NCI-H774 (cell line): ENCODE measurements around the gene SYT7.

Experiments
- DNase-seq: peaks from one replicate; lab custom pipeline; 2025; lab: John Stamatoyannopoulos, UW

The SYT7 gene

DNA sequence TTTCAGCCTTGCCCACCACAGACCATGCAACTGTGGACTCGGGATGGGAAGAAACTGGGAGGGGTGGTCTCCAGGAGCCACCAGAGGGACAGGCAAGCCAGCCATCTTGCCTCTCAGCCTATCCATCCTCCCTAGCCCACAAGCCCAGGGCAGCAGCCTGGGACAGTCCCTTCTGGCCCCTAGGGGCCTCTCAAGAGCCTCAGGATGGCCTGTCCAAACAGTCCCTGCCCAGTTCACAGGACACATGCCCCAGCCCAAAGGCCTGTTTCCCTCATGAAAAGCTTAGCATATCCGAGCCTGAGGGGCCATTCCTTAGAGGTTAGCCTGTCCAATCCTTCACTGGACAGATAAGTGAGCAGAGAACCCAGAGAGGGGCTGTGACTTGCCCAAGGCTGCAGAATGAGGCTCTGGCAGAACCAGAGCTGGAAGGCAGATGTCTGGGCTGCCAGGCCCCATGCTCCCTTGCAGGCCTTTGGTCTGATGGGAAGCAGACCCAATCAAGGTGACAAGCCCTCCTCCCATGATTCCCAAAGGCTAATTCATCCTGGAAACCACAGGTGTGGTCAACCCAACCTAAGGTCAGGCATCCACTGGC is 44.1 kb downstream of the SYT7 start:
- no peak for DNase-seq

DNA sequence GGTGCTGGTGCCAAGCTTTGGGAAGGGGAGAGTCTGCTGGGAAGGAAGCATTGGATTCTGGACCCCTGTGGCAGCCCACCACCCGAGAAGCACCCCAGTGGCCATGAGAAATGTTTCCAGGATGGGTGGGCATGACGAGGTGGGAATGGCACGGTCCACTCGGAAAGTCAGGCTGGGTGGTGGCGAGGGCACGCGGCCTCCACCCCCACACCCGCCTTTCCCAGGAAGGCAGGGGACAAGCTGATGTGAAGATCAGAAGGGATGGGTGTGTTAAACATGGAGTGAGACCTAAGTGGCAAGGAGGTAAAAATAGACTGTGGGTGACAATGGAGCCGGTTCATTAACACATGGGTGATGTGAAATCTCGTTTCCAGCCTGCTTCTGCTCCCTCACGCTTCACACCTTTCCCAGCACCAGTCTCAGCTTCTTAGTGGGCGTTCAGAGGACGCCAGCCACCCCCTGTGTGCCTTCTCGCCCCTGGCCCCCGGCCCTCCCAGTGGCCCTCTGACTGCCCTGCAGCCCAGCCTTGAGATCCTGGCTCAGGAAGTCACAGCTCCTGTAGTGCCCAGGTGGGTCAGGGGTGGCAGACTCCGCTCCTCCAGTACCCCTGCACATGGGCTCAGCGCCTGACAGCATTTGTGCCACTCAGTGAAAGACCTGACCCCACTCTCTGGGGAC is 44.7 kb downstream of the SYT7 start:
- no peak for DNase-seq

DNA sequence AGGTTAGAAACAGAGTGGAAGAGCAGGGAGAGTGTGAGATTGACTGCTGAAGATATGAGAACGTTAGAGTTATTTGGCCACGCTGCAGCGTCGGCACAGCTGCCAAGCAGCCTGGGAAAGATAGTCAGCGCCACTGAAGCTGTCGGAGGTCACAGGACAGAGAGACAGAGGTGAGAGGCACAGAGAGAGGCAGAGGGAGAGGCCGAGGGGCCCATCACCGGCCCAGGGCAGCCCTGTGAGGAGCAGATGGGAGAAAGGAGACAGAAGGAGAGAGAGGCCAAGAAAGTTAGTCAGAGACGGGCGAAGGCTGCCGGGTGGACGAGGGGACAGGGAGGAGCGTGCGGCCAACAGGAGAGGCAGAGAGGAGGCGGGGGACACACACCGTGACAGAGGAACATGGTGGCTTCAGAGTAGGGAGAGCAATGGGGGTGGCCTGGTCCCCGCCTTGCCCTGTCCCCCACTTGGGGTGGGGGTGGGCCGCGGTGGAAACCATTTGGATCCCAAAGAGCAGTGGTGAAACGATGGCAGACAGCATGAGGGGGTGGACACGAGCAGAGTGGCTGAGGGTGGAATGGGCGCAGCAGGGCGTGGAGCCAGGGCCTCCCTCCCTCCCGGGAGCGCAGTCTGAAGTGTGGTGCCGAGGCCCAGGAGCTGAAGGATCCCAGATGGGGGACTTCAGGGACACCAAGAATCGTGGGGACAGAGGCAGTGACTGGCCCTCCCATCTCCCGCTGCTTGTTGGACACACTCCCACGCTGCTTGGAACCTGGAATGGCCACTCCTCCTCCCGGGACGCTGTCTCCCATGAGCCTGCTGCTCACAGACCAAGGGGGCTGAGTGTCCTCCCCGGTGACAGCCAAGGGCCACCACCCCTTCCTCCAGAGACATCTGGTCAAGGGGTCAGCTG is 45.7 kb downstream of the SYT7 start:
- DNase-seq = no peak

DNA sequence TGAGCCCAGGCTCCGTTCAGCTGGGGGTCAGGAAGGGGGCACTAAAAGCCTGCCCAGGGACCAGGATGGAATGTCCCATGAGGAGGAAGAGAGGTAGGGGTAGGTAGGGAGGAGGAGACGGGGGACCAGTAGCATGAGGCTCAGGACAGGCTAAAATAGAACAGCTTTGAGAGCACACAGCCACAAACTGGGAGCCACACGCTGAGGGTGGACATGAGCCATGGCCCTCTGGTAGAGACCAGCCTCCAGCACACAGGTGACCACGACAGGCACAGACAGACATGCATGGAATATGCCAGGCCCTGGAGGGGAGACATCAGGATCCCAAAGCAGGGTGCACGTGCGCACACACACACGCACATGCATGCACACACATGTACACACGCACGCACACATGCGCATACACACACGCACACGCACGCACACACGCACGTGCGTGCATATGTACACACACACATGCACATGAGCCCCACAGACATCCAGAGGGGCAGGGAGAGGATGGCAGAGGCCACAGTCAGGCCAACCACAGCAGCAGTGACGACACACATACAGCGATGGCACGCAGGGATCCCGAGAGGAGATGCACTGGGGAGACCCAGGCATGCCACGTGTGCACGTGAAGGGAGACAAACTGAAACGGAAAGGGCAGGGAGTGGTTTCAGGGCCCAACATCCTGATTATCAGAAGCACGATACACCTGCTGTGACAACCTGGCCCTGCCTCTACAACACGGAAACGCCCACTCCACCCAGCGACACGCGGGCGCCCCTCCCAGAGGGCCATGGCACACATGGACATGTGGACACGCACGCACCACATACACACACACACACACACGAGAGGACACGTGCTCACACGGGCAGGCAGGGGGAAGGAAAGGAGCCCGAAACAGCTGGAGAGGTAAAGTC is 46.6 kb downstream of the SYT7 start:
- peak; percentile 61 for DNase-seq

DNA sequence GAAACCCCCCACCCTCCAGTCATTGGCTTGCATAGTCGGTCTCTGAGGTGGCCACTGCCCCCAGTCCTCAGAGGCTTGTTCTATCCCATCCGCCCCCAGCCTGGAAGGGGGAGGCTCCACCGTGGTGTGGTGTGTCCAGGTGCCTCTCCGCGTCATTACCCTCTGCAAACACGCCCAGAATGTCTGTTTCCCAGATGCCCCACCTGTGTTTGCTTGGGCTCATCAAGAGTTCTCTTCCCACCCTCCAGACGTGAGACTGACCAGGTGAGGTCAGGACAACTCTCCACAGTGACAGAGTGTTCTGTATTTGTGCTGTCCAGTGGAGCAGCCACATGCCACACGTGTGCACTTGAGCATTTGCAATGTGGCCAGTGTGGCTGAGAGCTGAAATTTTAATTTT is 47.5 kb downstream of the SYT7 start:
- peak; percentile 96 for DNase-seq

DNA sequence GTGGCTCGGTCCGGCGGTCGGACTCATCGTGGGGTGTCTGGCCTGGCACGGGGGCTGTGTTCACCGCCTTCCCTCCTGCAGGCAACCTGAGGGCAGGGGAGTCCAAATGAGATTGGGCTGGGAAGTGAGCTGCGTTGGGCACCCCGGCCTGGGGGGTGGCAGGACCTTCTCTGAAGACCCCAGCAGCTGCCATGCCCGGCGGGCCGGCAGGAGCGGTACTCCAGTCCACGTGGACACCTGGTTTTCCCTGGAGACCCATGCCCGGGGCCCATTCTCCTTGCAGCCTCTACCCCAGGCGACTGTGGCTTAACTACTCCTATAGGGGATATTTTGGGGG is 47.9 kb downstream of the SYT7 start:
- DNase-seq = no peak

DNA sequence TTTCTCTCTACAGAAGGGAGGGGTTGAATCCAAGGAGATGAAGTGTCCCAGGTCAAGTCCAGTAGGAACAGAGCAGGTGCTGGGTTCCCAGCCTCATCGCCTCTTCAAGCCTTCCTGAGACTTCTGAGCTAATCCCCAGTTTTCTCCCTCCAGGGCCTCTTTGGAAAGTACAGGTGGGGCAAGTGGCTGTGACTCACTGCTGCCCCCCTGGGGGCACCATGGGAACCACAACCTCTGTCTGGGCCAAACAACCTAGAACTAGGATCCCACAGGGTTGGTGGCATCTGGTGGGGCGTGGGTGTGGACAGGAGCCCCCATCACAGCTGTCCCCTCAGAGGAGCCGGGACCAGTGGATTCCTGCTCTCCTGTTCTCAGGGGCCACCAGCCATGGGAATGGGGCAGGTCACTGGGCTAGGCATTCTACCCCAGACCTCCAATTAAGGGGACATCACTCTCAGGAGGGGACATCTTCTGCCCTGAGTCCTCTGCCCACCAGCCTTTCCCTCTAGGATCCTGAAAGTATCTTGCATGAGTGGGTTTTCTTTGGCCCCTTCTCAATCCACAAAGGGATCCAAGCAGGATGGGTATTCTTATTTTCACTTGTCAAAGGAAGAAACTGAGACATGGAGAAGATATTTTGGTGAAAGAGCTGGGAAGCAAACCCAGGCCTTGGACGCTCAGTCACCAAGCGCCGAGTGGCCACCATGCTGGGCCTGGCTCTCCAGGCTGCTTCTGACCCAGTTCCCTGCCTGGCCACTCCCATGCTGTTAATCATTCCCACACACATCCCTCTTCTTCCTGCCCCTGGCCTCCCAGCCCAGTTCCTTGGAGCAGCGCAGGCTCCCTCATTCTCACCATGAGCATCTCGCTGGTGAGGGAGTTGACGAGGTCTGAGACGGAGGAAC is 48.5 kb downstream of the SYT7 start:
- DNase-seq = peak; percentile 70

DNA sequence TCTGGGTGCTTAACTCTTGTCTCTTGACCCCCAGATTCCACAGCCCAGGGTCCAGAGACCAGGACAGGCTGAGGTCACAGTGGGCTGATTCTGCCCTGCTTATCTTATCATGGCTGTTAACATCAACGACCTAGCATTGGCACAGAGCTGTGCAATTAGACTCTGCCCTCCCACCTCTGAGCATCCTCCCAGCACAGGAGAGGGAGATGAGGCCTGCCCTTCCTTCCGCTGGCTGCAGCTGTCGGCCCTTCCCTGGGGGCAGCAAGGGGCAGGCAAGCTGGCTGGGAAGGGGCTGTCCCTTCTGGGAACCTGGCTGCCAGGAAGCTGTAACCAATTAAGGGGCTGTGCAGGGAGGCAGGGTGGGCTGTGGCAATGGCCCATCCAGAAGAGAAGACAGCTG is 49.8 kb downstream of the SYT7 start:
- DNase-seq = no peak

DNA sequence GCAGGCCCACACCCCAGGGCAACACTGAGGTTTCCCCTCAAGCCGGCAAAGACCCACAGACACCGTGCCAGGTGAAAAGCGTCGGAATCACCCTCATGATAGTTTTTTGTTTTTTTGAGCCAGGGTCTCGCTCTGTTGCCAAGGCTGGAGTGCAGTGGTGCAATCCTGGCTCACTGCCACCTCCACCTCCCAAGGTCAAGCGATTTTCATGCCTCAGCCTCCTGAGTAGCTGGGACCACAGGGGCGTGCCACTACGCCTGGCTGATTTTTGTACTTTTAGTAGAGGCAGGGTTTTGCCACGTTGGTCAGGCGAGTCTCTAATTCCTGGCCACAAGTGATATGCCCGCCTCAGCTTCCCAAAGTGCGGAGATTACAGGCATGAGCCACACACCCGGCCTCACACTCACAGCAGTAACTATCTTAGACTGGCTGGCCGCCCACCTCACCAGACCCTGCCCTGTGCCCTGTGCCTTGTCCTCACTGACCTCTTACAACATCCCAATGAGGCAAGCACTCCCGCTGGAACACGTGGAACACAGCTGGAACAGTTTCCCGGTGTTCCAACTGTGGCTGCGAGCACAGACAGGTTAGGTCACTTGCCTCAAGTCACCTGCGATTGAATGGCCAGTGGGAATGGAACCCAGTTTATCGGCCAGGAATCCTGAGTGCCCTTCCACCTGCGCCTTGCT is 51.2 kb downstream of the SYT7 start:
- no peak for DNase-seq

DNA sequence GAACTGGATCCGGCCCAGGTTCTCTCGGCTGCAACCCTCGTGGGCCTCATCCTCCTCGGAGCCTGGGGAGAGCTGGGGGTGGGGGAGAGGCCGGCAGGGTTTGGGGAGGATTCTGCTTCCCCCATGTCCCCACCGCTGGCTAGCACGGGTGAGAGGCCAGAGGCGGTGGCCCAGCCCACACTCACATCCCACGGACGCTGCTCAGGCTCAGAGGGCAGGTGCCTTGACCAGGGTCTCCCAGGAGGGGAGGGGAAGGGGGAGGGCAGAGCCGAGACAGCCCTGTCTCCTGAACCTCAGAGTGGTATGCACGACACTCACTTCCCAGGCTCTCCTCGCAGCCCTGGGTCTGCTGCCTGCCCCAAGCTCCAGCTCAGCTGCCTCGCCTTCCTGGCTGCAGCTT is 52.8 kb downstream of the SYT7 start:
- DNase-seq = no peak

DNA sequence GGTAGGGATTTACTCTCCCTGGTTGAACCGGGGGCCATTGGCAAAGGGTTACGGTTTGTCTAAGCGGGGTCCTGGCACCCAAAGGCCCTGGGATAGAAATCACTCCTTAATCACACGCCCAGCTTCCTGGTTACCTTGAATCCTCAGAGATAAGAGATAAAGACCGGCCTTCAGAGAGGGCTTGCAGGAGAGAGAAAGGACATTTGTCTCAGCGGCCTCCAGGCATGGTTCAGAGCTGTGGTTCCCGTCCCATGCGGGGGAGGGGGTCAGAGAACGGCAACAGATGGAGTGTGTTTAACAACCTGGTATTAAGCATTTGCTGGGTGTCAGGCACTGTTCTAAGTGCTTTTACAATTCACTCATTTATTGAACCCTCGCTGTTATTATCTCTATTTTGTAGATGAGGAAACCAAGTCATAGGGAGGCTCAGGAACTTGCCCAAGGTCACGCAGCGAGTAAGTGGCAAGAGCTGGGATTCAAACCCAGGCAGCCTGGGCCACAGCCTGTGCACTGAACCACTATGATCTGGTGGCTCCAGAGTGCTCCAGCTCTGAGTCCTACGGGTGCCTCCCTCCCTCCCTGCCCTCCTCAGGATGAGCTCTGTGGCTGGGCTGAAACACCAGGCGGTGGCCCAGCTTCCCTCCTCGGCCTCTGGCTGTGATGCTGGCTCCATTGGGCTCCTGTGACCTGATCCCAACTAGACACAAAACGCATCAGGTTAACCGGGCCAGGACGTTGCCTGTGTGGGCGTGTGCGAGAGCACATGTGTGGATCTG is 53.7 kb downstream of the SYT7 start:
- DNase-seq = no peak

DNA sequence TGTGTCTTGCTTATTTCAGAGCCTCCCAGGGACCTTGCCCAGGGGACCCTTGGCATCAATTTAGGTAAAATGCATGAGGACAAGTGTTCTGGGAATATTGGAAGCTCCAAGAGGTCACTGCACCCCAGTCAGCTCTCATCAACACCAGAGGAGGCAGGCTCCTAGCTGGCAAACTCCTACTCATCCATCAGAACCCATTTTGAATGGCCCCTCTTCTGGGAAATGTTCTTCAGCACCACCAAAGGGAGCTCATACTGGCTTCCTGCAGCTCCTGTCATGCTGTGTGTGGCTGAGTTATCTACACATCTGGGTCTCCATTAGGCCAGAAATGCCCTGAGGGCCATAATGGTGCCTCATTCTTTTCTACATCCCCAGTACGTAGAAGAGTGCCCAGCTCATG is 54.6 kb downstream of the SYT7 start:
- DNase-seq = no peak

DNA sequence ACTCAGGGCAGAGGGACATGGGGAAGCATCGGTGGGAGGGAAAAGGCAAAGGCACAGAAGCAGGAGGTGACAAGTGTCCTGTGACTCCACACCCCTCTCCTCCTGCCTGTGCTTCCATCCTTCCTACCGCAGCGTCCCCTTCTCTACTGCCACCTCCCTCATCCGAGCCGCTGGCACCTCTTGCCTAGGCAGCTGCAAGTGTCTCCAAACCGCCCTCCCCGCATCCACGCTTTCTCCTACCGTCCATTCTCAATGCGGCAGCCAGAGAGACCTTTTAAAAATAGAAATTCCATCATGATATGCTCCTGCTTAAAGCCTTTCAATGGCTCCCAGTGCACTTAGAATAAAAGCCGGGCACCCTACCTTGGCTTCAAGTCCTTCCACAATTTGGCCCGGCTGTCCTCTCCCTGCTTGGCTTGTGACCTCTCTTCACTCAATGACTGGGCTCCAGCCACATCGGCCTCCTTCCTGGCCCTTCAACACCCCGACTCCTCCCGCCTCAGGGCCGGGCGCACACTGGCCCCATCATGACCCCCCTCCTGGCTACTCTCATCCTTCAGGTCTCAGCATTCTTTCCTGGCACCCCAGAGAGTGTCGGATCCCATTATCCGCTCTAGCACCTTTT is 55.8 kb downstream of the SYT7 start:
- no peak for DNase-seq

DNA sequence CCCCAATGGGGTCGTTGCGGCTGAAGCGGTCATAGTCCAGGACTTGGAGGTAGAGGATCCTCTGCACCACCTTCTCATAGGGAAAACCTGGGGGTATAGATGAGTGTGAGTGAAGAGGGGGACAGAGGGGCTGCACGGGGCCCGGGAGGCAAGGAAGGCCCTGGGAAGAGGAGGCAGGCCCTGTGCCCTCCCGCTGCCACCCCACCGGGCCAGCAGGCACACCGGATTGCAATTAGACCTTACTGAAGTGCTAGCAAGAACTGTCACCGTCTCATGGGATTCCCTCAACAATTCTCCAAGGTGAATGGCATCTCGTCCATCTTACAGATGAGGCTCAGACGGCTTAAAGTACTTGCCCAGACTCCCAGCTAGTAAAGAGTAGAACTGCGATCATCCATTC is 56.4 kb downstream of the SYT7 start:
- DNase-seq = no peak

DNA sequence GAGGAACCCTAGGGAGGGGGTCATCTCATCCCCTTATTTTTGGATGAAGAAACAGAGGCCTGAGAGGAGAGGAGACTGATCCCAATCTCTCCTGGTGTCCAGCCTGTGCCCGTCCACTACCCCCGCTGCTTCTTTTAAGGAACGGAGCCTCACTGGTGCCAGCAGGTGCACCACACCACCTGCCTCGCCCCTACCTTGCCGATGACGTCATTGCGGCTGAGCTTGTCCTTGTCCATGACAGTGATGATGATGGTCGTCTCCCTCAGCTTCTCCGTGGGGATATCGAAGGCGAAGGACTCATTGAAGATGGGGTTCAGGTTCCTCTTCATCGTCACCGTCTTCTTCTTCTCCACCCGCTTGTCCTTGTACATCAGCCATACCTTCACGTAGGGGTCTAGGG is 58.0 kb downstream of the SYT7 start:
- DNase-seq = no peak

DNA sequence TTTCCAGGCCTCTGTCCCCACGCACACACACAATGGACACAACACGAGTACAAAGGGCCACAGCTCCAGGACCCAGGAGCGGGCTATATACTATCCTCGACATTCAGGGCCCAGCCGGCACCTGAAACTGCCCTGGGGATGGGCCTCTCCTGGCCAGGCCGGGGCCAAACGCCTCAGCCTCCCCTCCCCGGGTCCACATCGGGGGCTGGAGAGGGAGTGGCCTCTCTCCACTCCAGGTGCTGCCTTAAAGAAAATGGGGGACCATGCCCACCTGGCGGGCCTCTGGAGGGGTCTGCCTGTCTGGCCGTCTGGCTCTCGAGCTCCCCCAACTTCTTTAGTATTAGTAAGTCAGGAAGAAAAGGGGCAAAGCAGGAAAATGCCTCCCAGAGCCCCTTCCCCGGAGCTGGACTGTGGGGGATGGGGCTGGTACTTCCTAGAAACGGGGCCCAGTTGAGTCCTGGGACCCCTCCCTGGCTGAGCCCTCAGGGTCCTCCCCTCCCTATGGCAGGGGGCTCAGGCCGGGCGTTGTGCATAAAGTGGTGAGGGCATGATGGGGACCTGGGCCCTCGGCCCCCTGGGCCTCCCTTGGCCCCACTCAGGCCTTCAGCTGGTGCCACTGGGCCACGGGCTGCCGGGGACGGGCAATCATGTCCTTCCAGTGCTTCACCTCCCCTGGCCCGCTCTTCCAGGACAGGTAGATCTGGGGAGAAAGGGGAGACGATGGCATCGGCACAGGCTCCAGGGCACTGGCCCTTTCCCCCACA is 62.7 kb downstream of the SYT7 start:
- no peak for DNase-seq

DNA sequence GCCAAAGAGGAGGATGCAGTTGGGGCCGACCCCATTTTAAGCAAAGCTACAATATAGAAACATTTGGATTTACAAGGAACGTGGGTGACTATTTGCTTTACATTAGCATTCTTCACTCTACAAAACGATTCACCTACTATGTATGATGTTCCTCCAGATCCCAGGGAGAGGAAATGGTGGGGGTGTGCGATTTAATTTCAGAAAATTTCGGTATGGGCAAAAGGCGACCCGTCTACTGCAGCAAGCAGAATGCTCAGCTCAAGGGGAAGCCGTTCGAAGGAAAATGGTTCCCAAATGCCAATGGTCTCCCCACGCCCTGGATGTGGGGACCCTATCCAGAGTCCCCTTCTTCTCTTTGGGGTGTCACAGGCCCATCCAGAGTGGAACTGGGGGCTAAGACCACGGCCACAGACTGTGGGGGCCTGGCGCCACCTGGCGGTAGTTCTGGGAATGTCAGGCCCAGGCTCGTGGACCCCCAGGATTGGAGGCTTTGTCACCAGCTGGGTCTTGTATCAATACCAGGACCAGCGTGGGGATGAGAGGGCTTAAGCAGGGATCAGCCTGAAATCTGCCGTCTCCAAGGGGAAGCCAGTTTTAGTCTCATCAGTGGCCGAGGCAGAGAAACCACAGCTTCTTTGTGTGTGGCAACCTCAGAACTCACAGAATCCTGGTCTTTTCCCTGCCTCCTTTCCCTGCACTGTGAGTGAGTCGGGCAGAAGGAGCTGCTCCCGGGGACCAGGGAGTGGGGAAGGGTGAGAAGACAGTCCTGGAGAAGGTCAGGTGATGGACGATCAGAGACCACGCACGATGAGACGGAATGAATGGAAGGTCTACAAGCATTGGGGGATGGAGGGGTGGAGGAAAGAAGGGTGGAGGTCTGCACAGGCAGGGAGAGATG is 64.0 kb downstream of the SYT7 start:
- no peak for DNase-seq

DNA sequence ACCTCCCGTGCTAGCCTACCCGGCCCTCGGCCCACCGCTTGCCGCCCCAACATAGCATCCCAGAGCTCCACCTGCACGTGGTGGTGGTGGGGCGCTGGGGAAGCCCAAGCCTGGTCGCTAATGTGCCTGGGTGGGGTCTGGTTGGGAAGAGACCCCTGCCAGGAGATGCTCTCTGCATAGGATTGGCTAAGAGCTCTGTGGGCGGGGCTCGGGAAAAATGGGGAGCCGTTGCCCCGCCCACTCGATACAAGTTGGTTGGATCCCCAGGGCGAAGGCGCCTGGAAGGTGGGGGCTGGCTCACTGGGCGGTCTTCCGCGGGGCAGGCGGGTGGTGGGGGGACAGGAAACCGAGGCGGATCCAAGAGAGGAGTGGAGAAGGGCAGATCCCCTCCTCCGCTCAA is 64.7 kb downstream of the SYT7 start:
- no peak for DNase-seq
